Stimulated activated CD8-positive, alpha-beta memory T cell treated with anti-CD3 and anti-CD28 coated beads, Interleukin-12 subunit alpha, Interleukin-12 subunit beta, amount 100 ng/mL, for 24 hours (primary cell): ENCODE measurements around the gene MGA.

ENCODE experiments used
- DNase-seq: peaks from one replicate; pipeline ENCODE4 v3.0.0-alpha.2; 2020; ENCODE audit errors: extremely low read depth

The MGA gene

GRCh38 chr15:41806291-41807181 lies 146.3 kb downstream of the MGA start:
- no peak for DNase-seq

GRCh38 chr15:41809121-41809520 lies 148.9 kb downstream of the MGA start:
- no peak for DNase-seq

GRCh38 chr15:41809526-41810220 lies 149.5 kb downstream of the MGA start:
- no peak for DNase-seq

GRCh38 chr15:41810651-41811431 lies 150.6 kb downstream of the MGA start:
- no peak for DNase-seq

GRCh38 chr15:41811432-41812195 lies 151.4 kb downstream of the MGA start:
- peak; percentile 38 for DNase-seq

GRCh38 chr15:41812820-41813375 lies 152.7 kb downstream of the MGA start:
- DNase-seq: no peak

- DNase-seq: no peak
These were observed 153.2 kb downstream of the MGA start for GRCh38 chr15:41813426-41813825.

- DNase-seq: no peak
These were observed 154.3 kb downstream of the MGA start for GRCh38 chr15:41814534-41814933.

- no peak for DNase-seq
These were observed 156.6 kb downstream of the MGA start for GRCh38 chr15:41816788-41817187.

- no peak for DNase-seq
These were observed 157.1 kb downstream of the MGA start for GRCh38 chr15:41817327-41817726.

GRCh38 chr15:41817781-41818180 lies 157.6 kb downstream of the MGA start:
- no peak for DNase-seq

- DNase-seq: no peak
These were observed 159.3 kb downstream of the MGA start for GRCh38 chr15:41819455-41820050.

GRCh38 chr15:41820791-41821423 lies 160.7 kb downstream of the MGA start:
- DNase-seq: no peak

GRCh38 chr15:41821831-41822230 lies 161.6 kb downstream of the MGA start:
- DNase-seq: no peak

GRCh38 chr15:41822471-41822870 lies 162.3 kb downstream of the MGA start:
- no peak for DNase-seq
